Neural progenitor cell (in vitro differentiated cells): ENCODE results near the gene SPATA7.

Source experiments
- CTCF ChIP-seq: fragments of 200-600 bp; sonication (generic); IDR thresholded peaks from 2 replicates; pipeline ENCODE4 v1.5.1; 2017; ENCODE audit warnings: antibody characterized with exemption, mild to moderate bottlenecking
- EZH2 ChIP-seq: fragments of 200-600 bp; sonication (generic); IDR thresholded peaks from 2 replicates; pipeline ENCODE4 v1.6.1; 2017; ENCODE audit warnings: antibody characterized with exemption, mild to moderate bottlenecking, moderate library complexity
- EZH2phosphoT487 ChIP-seq: fragments of 200-600 bp; sonication (generic); IDR thresholded peaks from 2 replicates; pipeline ENCODE4 v1.6.1; 2017; ENCODE audit warnings: antibody characterized with exemption

- TF ChIP-seq CTCF: no peak
- TF ChIP-seq EZH2: no peak
- TF ChIP-seq EZH2phosphoT487: no peak
Observed at GRCh38 chr14:88468406-88468805, 82.9 kb downstream of the SPATA7 start.
